ENCODE measurements around the gene TRDMT1. TPM values are rescaled to one million over a fixed set of nuclear protein-coding genes. Genes with fewer than 3 reads are reported as not detected.

Gene TRDMT1
- total RNA-seq, 2 experiments from 2014 or later = 10.4 to 12.2 TPM

GRCh38 chr10:17209881-17210280 is 8.4 kb upstream of the TRDMT1 start:
- no peak for TF ChIP-seq EZH2phosphoT487 (IDR thresholded peaks at IDR 0.05; ENCODE audit: borderline replicate concordance, low read depth, low read length)
- no peak overlapping the region for H2AFZ ChIP-seq (ENCODE audit: low read length)
- intact Hi-C loops (cut with micrococcal nuclease; ENCODE audit: unreplicated experiment) = no loop called here

GRCh38 chr10:17209302-17209701 is 7.8 kb upstream of the TRDMT1 start:
- Histone ChIP-seq H3K4me2 (ENCODE audit: low read length) (no peak overlapping the region), H3K9me3 (ENCODE audit: low read length) (no peaks in the 10 kb centered on the region), H3K4me1 (ENCODE audit: insufficient read depth, low read length, poor library complexity, severe bottlenecking) (no peaks in the 10 kb centered on the region), H4K20me1 (ENCODE audit: insufficient read depth, low read length) (no peaks in the 10 kb centered on the region), H3K9me2 (ENCODE audit: insufficient read depth, low read length) (no peaks in the 10 kb centered on the region), H3K79me2 (ENCODE audit: insufficient read depth, low read depth, low read length) (no peaks in the 10 kb centered on the region), H3K27ac (ENCODE audit: low read depth, low read length, poor library complexity, severe bottlenecking) (no peak overlapping the region), H3K4me3 (ENCODE audit: low read depth, low read length, poor library complexity, severe bottlenecking) (no peak overlapping the region), H2AFZ (ENCODE audit: low read length) (no peak overlapping the region), H3K36me3 (ENCODE audit: insufficient read depth, low read length) (no peaks in the 10 kb centered on the region)
- no TSS peak for BruUV-seq (replicated peaks)
- intact Hi-C loops (cut with micrococcal nuclease; ENCODE audit: unreplicated experiment) = no loop called here
- TF ChIP-seq CTCF (conservative IDR thresholded peaks at IDR 0.05; ENCODE audit: low read length) (no peak), EZH2phosphoT487 (IDR thresholded peaks at IDR 0.05; ENCODE audit: borderline replicate concordance, low read depth, low read length) (no peak)
- DNase-seq (ENCODE audit: low spot score) = no peak
- CTCF ChIA-PET (ENCODE audit: unreplicated experiment) = no interaction called here
- POLR2A ChIA-PET = interaction anchor here (0.6 kb wide), 1 partner anchor 16 kb away, joined by 3 read pairs; no protein-coding TSS in a partner anchor

More at GRCh38 chr10:17209881-17210280, 8.4 kb upstream of the TRDMT1 start:
- no TSS peak for BruUV-seq (replicated peaks)
- CTCF ChIA-PET (ENCODE audit: unreplicated experiment) = no interaction called here
- POLR2A ChIA-PET = no interaction called here
- Histone ChIP-seq H3K27ac (ENCODE audit: low read depth, low read length, poor library complexity, severe bottlenecking) (no peak overlapping the region), H3K4me2 (ENCODE audit: low read length) (no peak overlapping the region), H3K4me3 (ENCODE audit: low read depth, low read length, poor library complexity, severe bottlenecking) (no peak overlapping the region), H3K9me3 (ENCODE audit: low read length) (no peaks in the 10 kb centered on the region), H4K20me1 (ENCODE audit: insufficient read depth, low read length) (no peaks in the 10 kb centered on the region), H3K79me2 (ENCODE audit: insufficient read depth, low read depth, low read length) (no peaks in the 10 kb centered on the region), H3K36me3 (ENCODE audit: insufficient read depth, low read length) (no peaks in the 10 kb centered on the region), H3K9me2 (ENCODE audit: insufficient read depth, low read length) (no peaks in the 10 kb centered on the region), H3K4me1 (ENCODE audit: insufficient read depth, low read length, poor library complexity, severe bottlenecking) (no peaks in the 10 kb centered on the region)
- DNase-seq (ENCODE audit: low spot score) = no peak

GRCh38 chr10:17208476-17208875 is 7.0 kb upstream of the TRDMT1 start:
- intact Hi-C loops (cut with micrococcal nuclease; ENCODE audit: unreplicated experiment) = no loop called here
- TF ChIP-seq CTCF (conservative IDR thresholded peaks at IDR 0.05; ENCODE audit: low read length) = no peak
- TF ChIP-seq EZH2phosphoT487 (IDR thresholded peaks at IDR 0.05; ENCODE audit: borderline replicate concordance, low read depth, low read length) = no peak
- CTCF ChIA-PET (ENCODE audit: unreplicated experiment) = no interaction called here

More at GRCh38 chr10:17208476-17208875, 7.0 kb upstream of the TRDMT1 start:
- Histone ChIP-seq H3K36me3 (ENCODE audit: insufficient read depth, low read length) (no peaks in the 10 kb centered on the region), H3K9me3 (ENCODE audit: low read length) (no peaks in the 10 kb centered on the region), H3K4me3 (ENCODE audit: low read depth, low read length, poor library complexity, severe bottlenecking) (no peak overlapping the region), H3K4me1 (ENCODE audit: insufficient read depth, low read length, poor library complexity, severe bottlenecking) (no peaks in the 10 kb centered on the region), H3K4me2 (ENCODE audit: low read length) (no peak overlapping the region), H3K79me2 (ENCODE audit: insufficient read depth, low read depth, low read length) (no peaks in the 10 kb centered on the region), H3K27ac (ENCODE audit: low read depth, low read length, poor library complexity, severe bottlenecking) (no peak overlapping the region), H2AFZ (ENCODE audit: low read length) (no peak overlapping the region), H4K20me1 (ENCODE audit: insufficient read depth, low read length) (no peaks in the 10 kb centered on the region), H3K9me2 (ENCODE audit: insufficient read depth, low read length) (no peaks in the 10 kb centered on the region)
- DNase-seq (ENCODE audit: low spot score) = no peak
- POLR2A ChIA-PET = interaction anchor here (0.6 kb wide), 2 partner anchors 17 to 22 kb away, joined by 3 to 4 read pairs; no protein-coding TSS in a partner anchor
- no TSS peak for BruUV-seq (replicated peaks)
